GM12878 (cell line): ENCODE data around the gene F2.

Experiments
- ATF7 ChIP-seq: fragments of 450-650 bp; IDR thresholded peaks from 2 replicates; pipeline ENCODE4 v1.6.1; 2016; ENCODE audit warnings: low read depth, mild to moderate bottlenecking
- CHD2 ChIP-seq: IDR thresholded peaks from 2 replicates; pipeline ENCODE4 v1.6.1; 2011; ENCODE audit warnings: low read depth, low read length, improper control_type of control experiment, borderline replicate concordance
- CREM ChIP-seq: IDR thresholded peaks from 2 replicates; pipeline ENCODE4 v1.6.1; 2014; ENCODE audit warnings: antibody characterized with exemption, low read depth
- GABPA ChIP-seq: IDR thresholded peaks from 2 replicates; pipeline ENCODE4 v1.6.1; 2014; ENCODE audit warnings: antibody characterized with exemption, low read depth, mild to moderate bottlenecking, inconsistent platforms
- NR2C2 ChIP-seq: IDR thresholded peaks from 2 replicates; pipeline ENCODE4 v1.6.1; 2011; ENCODE audit warnings: borderline replicate concordance, low read depth; ENCODE audit not compliant: control insufficient read depth, insufficient read length
- POLR2A ChIP-seq: IDR thresholded peaks from 2 replicates; pipeline ENCODE4 v1.6.1; 2011; ENCODE audit warnings: low read depth, mild to moderate bottlenecking, low read length
- RAD21 ChIP-seq: IDR thresholded peaks from 2 replicates; pipeline ENCODE4 v1.6.1; 2011; ENCODE audit warnings: mild to moderate bottlenecking, low read depth, low read length, moderate library complexity; ENCODE audit not compliant: insufficient read depth
- RFX5 ChIP-seq: IDR thresholded peaks from 2 replicates; pipeline ENCODE4 v1.6.1; 2011; ENCODE audit warnings: low read depth, low read length, improper control_type of control experiment
- SMAD5 ChIP-seq: IDR thresholded peaks from 2 replicates; pipeline ENCODE4 v1.6.1; 2016; ENCODE audit warnings: antibody characterized with exemption, low read depth
- TF ChIP-seq, protein P1 (sequence below): IDR thresholded peaks from 2 replicates; pipeline ENCODE4 v1.6.1; 2012; ENCODE audit warnings: mild to moderate bottlenecking, low read depth, low read length
- TF ChIP-seq, protein P2 (sequence below), 3 experiments: IDR thresholded peaks in 2 of 3; conservative IDR thresholded peaks in 1 of 3; 2 replicates each; pipeline ENCODE4 v1.5.1; 2011; ENCODE audit warnings: low read depth in 3 of 3, low read length in 3 of 3, mild to moderate bottlenecking in 3 of 3, control low read depth in 2 of 3, moderate library complexity in 2 of 3, inconsistent platforms in 1 of 3, mixed read lengths in 1 of 3; ENCODE audit not compliant: control insufficient read depth in 2 of 3, insufficient read depth in 1 of 3; ENCODE audit errors: extremely low read depth in 1 of 3
- TF ChIP-seq, protein P3 (sequence below): IDR thresholded peaks from 2 replicates; pipeline ENCODE4 v1.6.1; 2011; ENCODE audit warnings: borderline replicate concordance, low read depth, mild to moderate bottlenecking, moderate library complexity, mixed read lengths, low read length; ENCODE audit not compliant: insufficient read depth; ENCODE audit errors: extremely low read length
- TF ChIP-seq, protein P4 (sequence below): fragments of 450-650 bp; IDR thresholded peaks from 2 replicates; pipeline ENCODE4 v1.6.1; 2016; ENCODE audit warnings: mild to moderate bottlenecking, moderate library complexity, borderline replicate concordance

DNA sequence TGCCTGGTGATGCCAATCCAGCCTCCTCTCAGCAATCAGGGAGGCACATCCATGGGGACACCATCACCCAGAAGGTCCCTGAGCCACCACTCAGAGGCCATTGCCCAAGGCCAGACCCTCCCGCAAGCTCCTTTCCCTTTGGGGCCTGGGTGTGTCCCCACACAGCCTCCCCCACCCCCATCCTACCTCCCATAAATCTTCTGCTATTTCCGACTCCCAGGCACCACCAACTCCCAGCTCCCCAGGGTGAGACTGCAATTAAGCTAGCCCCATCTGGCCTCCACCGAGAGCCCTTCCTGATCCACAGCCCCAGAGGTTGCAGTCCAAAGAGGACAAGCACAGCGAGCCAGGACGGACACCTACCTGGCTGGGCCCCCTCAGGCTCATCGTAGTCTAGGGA, 24.9 kb upstream of the F2 start:
- TF ChIP-seq CHD2 = no peak
- TF ChIP-seq, protein P1, sequence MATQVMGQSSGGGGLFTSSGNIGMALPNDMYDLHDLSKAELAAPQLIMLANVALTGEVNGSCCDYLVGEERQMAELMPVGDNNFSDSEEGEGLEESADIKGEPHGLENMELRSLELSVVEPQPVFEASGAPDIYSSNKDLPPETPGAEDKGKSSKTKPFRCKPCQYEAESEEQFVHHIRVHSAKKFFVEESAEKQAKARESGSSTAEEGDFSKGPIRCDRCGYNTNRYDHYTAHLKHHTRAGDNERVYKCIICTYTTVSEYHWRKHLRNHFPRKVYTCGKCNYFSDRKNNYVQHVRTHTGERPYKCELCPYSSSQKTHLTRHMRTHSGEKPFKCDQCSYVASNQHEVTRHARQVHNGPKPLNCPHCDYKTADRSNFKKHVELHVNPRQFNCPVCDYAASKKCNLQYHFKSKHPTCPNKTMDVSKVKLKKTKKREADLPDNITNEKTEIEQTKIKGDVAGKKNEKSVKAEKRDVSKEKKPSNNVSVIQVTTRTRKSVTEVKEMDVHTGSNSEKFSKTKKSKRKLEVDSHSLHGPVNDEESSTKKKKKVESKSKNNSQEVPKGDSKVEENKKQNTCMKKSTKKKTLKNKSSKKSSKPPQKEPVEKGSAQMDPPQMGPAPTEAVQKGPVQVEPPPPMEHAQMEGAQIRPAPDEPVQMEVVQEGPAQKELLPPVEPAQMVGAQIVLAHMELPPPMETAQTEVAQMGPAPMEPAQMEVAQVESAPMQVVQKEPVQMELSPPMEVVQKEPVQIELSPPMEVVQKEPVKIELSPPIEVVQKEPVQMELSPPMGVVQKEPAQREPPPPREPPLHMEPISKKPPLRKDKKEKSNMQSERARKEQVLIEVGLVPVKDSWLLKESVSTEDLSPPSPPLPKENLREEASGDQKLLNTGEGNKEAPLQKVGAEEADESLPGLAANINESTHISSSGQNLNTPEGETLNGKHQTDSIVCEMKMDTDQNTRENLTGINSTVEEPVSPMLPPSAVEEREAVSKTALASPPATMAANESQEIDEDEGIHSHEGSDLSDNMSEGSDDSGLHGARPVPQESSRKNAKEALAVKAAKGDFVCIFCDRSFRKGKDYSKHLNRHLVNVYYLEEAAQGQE = no peak
- no peak for TF ChIP-seq CREM
- TF ChIP-seq SMAD5 = no peak
- no peak for TF ChIP-seq GABPA
- TF ChIP-seq, protein P2, sequence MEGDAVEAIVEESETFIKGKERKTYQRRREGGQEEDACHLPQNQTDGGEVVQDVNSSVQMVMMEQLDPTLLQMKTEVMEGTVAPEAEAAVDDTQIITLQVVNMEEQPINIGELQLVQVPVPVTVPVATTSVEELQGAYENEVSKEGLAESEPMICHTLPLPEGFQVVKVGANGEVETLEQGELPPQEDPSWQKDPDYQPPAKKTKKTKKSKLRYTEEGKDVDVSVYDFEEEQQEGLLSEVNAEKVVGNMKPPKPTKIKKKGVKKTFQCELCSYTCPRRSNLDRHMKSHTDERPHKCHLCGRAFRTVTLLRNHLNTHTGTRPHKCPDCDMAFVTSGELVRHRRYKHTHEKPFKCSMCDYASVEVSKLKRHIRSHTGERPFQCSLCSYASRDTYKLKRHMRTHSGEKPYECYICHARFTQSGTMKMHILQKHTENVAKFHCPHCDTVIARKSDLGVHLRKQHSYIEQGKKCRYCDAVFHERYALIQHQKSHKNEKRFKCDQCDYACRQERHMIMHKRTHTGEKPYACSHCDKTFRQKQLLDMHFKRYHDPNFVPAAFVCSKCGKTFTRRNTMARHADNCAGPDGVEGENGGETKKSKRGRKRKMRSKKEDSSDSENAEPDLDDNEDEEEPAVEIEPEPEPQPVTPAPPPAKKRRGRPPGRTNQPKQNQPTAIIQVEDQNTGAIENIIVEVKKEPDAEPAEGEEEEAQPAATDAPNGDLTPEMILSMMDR (IDR thresholded peaks at IDR 0.05 in 2 of 3, conservative IDR thresholded peaks at IDR 0.05 in 1 of 3; ENCODE audit: control insufficient read depth in 2 of 3, extremely low read depth in 1 of 3, insufficient read depth in 1 of 3, low read depth in 3 of 3, low read length in 3 of 3) = no peak
- TF ChIP-seq, protein P3, sequence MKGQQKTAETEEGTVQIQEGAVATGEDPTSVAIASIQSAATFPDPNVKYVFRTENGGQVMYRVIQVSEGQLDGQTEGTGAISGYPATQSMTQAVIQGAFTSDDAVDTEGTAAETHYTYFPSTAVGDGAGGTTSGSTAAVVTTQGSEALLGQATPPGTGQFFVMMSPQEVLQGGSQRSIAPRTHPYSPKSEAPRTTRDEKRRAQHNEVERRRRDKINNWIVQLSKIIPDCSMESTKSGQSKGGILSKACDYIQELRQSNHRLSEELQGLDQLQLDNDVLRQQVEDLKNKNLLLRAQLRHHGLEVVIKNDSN = no peak
- TF ChIP-seq, protein P4, sequence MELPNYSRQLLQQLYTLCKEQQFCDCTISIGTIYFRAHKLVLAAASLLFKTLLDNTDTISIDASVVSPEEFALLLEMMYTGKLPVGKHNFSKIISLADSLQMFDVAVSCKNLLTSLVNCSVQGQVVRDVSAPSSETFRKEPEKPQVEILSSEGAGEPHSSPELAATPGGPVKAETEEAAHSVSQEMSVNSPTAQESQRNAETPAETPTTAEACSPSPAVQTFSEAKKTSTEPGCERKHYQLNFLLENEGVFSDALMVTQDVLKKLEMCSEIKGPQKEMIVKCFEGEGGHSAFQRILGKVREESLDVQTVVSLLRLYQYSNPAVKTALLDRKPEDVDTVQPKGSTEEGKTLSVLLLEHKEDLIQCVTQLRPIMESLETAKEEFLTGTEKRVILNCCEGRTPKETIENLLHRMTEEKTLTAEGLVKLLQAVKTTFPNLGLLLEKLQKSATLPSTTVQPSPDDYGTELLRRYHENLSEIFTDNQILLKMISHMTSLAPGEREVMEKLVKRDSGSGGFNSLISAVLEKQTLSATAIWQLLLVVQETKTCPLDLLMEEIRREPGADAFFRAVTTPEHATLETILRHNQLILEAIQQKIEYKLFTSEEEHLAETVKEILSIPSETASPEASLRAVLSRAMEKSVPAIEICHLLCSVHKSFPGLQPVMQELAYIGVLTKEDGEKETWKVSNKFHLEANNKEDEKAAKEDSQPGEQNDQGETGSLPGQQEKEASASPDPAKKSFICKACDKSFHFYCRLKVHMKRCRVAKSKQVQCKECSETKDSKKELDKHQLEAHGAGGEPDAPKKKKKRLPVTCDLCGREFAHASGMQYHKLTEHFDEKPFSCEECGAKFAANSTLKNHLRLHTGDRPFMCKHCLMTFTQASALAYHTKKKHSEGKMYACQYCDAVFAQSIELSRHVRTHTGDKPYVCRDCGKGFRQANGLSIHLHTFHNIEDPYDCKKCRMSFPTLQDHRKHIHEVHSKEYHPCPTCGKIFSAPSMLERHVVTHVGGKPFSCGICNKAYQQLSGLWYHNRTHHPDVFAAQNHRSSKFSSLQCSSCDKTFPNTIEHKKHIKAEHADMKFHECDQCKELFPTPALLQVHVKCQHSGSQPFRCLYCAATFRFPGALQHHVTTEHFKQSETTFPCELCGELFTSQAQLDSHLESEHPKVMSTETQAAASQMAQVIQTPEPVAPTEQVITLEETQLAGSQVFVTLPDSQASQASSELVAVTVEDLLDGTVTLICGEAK = no peak
- no peak for TF ChIP-seq POLR2A
- no peak for TF ChIP-seq RAD21
- no peak for TF ChIP-seq RFX5
- no peak for TF ChIP-seq ATF7
- no peak for TF ChIP-seq NR2C2
